Body of pancreas (tissue), 4 donors: ENCODE data around the gene CDKN3. TPM values are rescaled to one million over a fixed set of nuclear protein-coding genes. Genes with fewer than 3 reads are reported as not detected.

Source experiments
- ATAC-seq: fragments of 150-250 bp; one replicate; pipeline ENCODE4 v1.9.1; 2016
- DNase-seq, 4 donors: peaks; one replicate each; pipeline ENCODE4 v3.0.0-alpha.2; 2019
- H3K27ac ChIP-seq, 4 donors: fragments of 200-600 bp; sonication (generic); 1 replicate in 3 of 4; 2 replicates in 1 of 4; pipeline versions ENCODE4 v1.5.1 to v1.6.1; 2016 to 2019; ENCODE audit warnings: mild to moderate bottlenecking in 1 of 4, mixed read lengths in 1 of 4, moderate library complexity in 1 of 4
- H3K27me3 ChIP-seq, 2 donors: fragments of 200-600 bp; sonication (generic); one replicate each; pipeline ENCODE4 v1.6.0; 2016; ENCODE audit warnings: mild to moderate bottlenecking in 1 of 2
- H3K36me3 ChIP-seq, 2 donors: fragments of 200-600 bp; sonication (generic); replicated peaks in 1 of 2; 2 replicates each; pipeline ENCODE4 v1.5.1; 2016; ENCODE audit warnings: low read depth in 2 of 2; ENCODE audit not compliant: insufficient read depth in 1 of 2
- H3K4me1 ChIP-seq: fragments of 200-600 bp; sonication (generic); one replicate; pipeline ENCODE4 v1.6.0; 2016
- H3K4me3 ChIP-seq, 2 donors: fragments of 200-600 bp; sonication (generic); 1 replicate in 1 of 2; 2 replicates in 1 of 2; pipeline ENCODE4 v1.5.1; 2016 to 2019
- H3K9me3 ChIP-seq, 3 donors: fragments of 200-600 bp; sonication (generic); 1 replicate in 2 of 3; 2 replicates in 1 of 3; pipeline ENCODE4 v1.5.1; 2016
- POLR2A ChIP-seq, 3 donors: fragments of 450-650 bp; IDR thresholded peaks; one replicate each; pipeline ENCODE4 v1.6.1; 2016; ENCODE audit warnings: antibody characterized with exemption in 3 of 3, mild to moderate bottlenecking in 2 of 3
- intact Hi-C: fragments of 100-400 bp; cut with DNase I; formaldehyde crosslinking; loops from one replicate; pipeline ENCODE4 v1.15.1; 2023
- total RNA-seq, 2 donors: library from RNA; depleted of rRNA; stranded (reverse); fragments of >200 nt; gene quantifications; one replicate each; pipeline ENCODE4 v1.1.0, GENCODE V29; 2016
- TF ChIP-seq, protein P1 (sequence below), 7 experiments: fragments of 450-650 bp in 4 of 7; fragments of 200-600 bp in 3 of 7; sonication (generic) in 3 of 7; IDR thresholded peaks; one replicate each; pipeline ENCODE4 v1.5.1; 2016 to 2019; ENCODE audit warnings: antibody characterized with exemption in 7 of 7

Gene CDKN3
- total RNA-seq, 2 donors from 2014 or later: not detected

DNA sequence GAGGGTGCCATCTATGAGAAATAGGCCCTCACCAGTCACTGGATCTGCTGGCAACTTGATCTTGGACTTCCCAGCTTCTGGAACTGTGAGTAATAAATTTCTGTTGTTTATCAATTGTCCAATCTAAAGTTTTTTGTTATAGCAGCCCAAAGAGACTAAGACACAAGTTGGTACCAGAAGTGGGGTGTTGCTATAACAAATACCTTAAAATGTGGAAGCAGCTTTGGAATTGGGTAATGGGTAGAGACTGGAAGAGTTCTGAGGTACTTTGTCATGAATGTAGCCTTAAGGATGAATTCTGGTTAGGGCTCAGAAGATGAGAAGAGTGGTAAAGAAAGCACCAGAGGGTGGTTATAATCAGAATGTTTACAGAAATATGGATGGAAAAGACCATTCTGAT, 70.5 kb downstream of the CDKN3 start:
- Histone ChIP-seq H3K4me1 (peaks cover 20% of the 10 kb centered on the region), H3K27me3 (peaks cover 0 to 6% of the 10 kb centered on the region in 2 donors), H3K27ac (no peak overlapping the region), H3K9me3 (peaks cover 0 to 9% (median 0%) of the 10 kb centered on the region in 3 donors), H3K36me3 (no peaks in the 10 kb centered on the region), H3K4me3 (no peak overlapping the region)
- intact Hi-C loops: no loop called here
- TF ChIP-seq, protein P1, sequence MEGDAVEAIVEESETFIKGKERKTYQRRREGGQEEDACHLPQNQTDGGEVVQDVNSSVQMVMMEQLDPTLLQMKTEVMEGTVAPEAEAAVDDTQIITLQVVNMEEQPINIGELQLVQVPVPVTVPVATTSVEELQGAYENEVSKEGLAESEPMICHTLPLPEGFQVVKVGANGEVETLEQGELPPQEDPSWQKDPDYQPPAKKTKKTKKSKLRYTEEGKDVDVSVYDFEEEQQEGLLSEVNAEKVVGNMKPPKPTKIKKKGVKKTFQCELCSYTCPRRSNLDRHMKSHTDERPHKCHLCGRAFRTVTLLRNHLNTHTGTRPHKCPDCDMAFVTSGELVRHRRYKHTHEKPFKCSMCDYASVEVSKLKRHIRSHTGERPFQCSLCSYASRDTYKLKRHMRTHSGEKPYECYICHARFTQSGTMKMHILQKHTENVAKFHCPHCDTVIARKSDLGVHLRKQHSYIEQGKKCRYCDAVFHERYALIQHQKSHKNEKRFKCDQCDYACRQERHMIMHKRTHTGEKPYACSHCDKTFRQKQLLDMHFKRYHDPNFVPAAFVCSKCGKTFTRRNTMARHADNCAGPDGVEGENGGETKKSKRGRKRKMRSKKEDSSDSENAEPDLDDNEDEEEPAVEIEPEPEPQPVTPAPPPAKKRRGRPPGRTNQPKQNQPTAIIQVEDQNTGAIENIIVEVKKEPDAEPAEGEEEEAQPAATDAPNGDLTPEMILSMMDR (IDR thresholded peaks at IDR 0.05): no peak
- TF ChIP-seq POLR2A (IDR thresholded peaks at IDR 0.05): no peak
- no peak for DNase-seq
- no peak for ATAC-seq

Other genes starting within 250 kb of the CDKN3 start
- gene CNIH1, start 44.4 kb downstream of the CDKN3 start, total RNA-seq: 10 to 100 TPM; 15.2 to 18.2 TPM
- 10 to 100 TPM; 24.7 to 26.5 TPM for gene GMFB, start 92.0 kb downstream of the CDKN3 start, total RNA-seq
- 10 to 100 TPM in 1 of 2 donors, 1 to 10 TPM in 1; 6.3 to 11.4 TPM for gene CGRRF1, start 112.9 kb downstream of the CDKN3 start, total RNA-seq
- 10 to 100 TPM; 11.2 to 15.3 TPM for gene SAMD4A, start 170.1 kb downstream of the CDKN3 start, total RNA-seq